HepG2 (cell line): Measurements from ENCODE around the gene ATP1A2. TPM values are rescaled to one million over a fixed set of nuclear protein-coding genes. Genes with fewer than 3 reads are reported as not detected.

ENCODE experiments used
- ARNTL ChIP-seq: sonication (generic); formaldehyde crosslinking; IDR thresholded peaks from 2 replicates; pipeline ENCODE4 v1.4.0; 2020; ENCODE audit warnings: mild to moderate bottlenecking, missing genetic modification reagents
- DNMT3B ChIP-seq: conservative IDR thresholded peaks from 2 replicates; pipeline ENCODE4 v1.6.1; 2016; ENCODE audit warnings: missing biosample characterization, control low read depth
- FOSL2 ChIP-seq: sonication (generic); formaldehyde crosslinking; IDR thresholded peaks from 2 replicates; pipeline ENCODE4 v1.4.0; 2020; ENCODE audit warnings: missing genetic modification reagents
- GATAD1 ChIP-seq: IDR thresholded peaks from 2 replicates; pipeline ENCODE4 v1.6.1; 2016; ENCODE audit warnings: missing genetic modification reagents, missing compliant biosample characterization
- IKZF5 ChIP-seq: IDR thresholded peaks from 2 replicates; pipeline ENCODE4 v1.6.1; 2018; ENCODE audit warnings: missing genetic modification reagents, mild to moderate bottlenecking, missing compliant biosample characterization
- KDM5B ChIP-seq: sonication (generic); formaldehyde crosslinking; IDR thresholded peaks from 2 replicates; pipeline ENCODE4 v1.4.0; 2020; ENCODE audit warnings: missing genetic modification reagents, mild to moderate bottlenecking, borderline replicate concordance
- MATR3 ChIP-seq: sonication (generic); formaldehyde crosslinking; IDR thresholded peaks from 2 replicates; pipeline ENCODE4 v1.4.0; 2020; ENCODE audit warnings: missing genetic modification reagents
- MXI1 ChIP-seq: IDR thresholded peaks from 3 replicates; pipeline ENCODE4 v1.6.1; 2012; ENCODE audit warnings: low read depth, low read length, inconsistent platforms, borderline replicate concordance
- PCBP1 ChIP-seq: fragments of 200-400 bp; formaldehyde crosslinking; IDR thresholded peaks from 2 replicates; pipeline ENCODE4 v1.6.1; 2017; ENCODE audit warnings: mild to moderate bottlenecking, low read depth, low read length, borderline replicate concordance
- RFXANK ChIP-seq: IDR thresholded peaks from 2 replicates; pipeline ENCODE4 v1.6.1; 2016
- SMARCC2 ChIP-seq: fragments of 450-650 bp; IDR thresholded peaks from 2 replicates; pipeline ENCODE4 v1.6.1; 2017; ENCODE audit warnings: antibody characterized with exemption, mild to moderate bottlenecking
- SPEN ChIP-seq: sonication (generic); formaldehyde crosslinking; IDR thresholded peaks from 2 replicates; pipeline ENCODE4 v1.5.1; 2020; ENCODE audit warnings: low read depth, mild to moderate bottlenecking, missing genetic modification reagents
- TEF ChIP-seq: sonication (generic); formaldehyde crosslinking; IDR thresholded peaks from 2 replicates; pipeline ENCODE4 v1.5.0; 2020; ENCODE audit warnings: missing genetic modification reagents
- THAP11 ChIP-seq: IDR thresholded peaks from 2 replicates; pipeline ENCODE4 v1.6.1; 2016; ENCODE audit warnings: missing biosample characterization, missing genetic modification reagents
- THYN1 ChIP-seq: sonication (generic); formaldehyde crosslinking; IDR thresholded peaks from 2 replicates; pipeline ENCODE4 v1.8.1; 2023; ENCODE audit warnings: low read depth, mild to moderate bottlenecking, moderate library complexity, missing genetic modification reagents, borderline replicate concordance
- ZBTB21 ChIP-seq: sonication (generic); formaldehyde crosslinking; IDR thresholded peaks from 2 replicates; pipeline ENCODE4 v1.4.0; 2020; ENCODE audit warnings: missing genetic modification reagents
- ZNF17 ChIP-seq: sonication (generic); formaldehyde crosslinking; IDR thresholded peaks from 2 replicates; pipeline ENCODE4 v1.5.0; 2020; ENCODE audit warnings: mild to moderate bottlenecking, missing genetic modification reagents
- ZNF256 ChIP-seq: sonication (generic); formaldehyde crosslinking; conservative IDR thresholded peaks from 2 replicates; pipeline ENCODE4 v1.4.0; 2020; ENCODE audit warnings: missing genetic modification reagents
- ZNF484 ChIP-seq: sonication (generic); formaldehyde crosslinking; IDR thresholded peaks from 2 replicates; pipeline ENCODE4 v1.5.1; 2020; ENCODE audit warnings: mild to moderate bottlenecking, low read depth, missing genetic modification reagents, borderline replicate concordance
- ZNF501 ChIP-seq: sonication (generic); formaldehyde crosslinking; IDR thresholded peaks from 2 replicates; pipeline ENCODE4 v1.5.1; 2020; ENCODE audit warnings: mild to moderate bottlenecking, moderate library complexity, missing genetic modification reagents
- ZNF543 ChIP-seq: sonication (generic); formaldehyde crosslinking; IDR thresholded peaks from 2 replicates; pipeline ENCODE4 v1.4.0; 2020; ENCODE audit warnings: mild to moderate bottlenecking, missing genetic modification reagents
- ZNF616 ChIP-seq: sonication (generic); formaldehyde crosslinking; IDR thresholded peaks from 2 replicates; pipeline ENCODE4 v1.5.0; 2020; ENCODE audit warnings: low read depth, mild to moderate bottlenecking, missing genetic modification reagents
- ZNF724P ChIP-seq: sonication (generic); formaldehyde crosslinking; IDR thresholded peaks from 2 replicates; pipeline ENCODE4 v1.8.0; 2022; ENCODE audit warnings: missing genetic modification reagents, borderline replicate concordance
- ZNF850 ChIP-seq: sonication (generic); formaldehyde crosslinking; conservative IDR thresholded peaks from 2 replicates; pipeline ENCODE4 v1.9.0; 2021; ENCODE audit warnings: mild to moderate bottlenecking, missing genetic modification reagents
- ZNF883 ChIP-seq: sonication (generic); formaldehyde crosslinking; IDR thresholded peaks from 2 replicates; pipeline ENCODE4 v1.5.1; 2020; ENCODE audit warnings: mild to moderate bottlenecking, missing genetic modification reagents; ENCODE audit errors: not compliant biosample characterization
- ZSCAN20 ChIP-seq: sonication (generic); formaldehyde crosslinking; IDR thresholded peaks from 2 replicates; pipeline ENCODE4 v1.4.0; 2020; ENCODE audit warnings: missing genetic modification reagents, mild to moderate bottlenecking, borderline replicate concordance
- ZSCAN31 ChIP-seq: sonication (generic); formaldehyde crosslinking; IDR thresholded peaks from 2 replicates; pipeline ENCODE4 v1.5.0; 2020; ENCODE audit warnings: low read depth, mild to moderate bottlenecking, missing genetic modification reagents
- polyA plus RNA-seq, 8 experiments: library from polyadenylated mRNA; depleted of rRNA in 3 of 8; stranded (reverse) in 7 of 8; unstranded in 1 of 8; fragments of >200 nt; fragmentation: Illumina TruSeq in 4 of 8; extraction: Trizol in 4 of 8; gene quantifications; 2 replicates each; pipeline versions ENCODE4 v1.2.1 to v1.2.3, GENCODE V29; 2011 to 2016; ENCODE audit warnings: low read depth in 4 of 8, missing spikeins in 1 of 8, mixed read lengths in 1 of 8; ENCODE audit not compliant: insufficient read depth in 1 of 8
- total RNA-seq, 5 experiments: library from RNA; depleted of rRNA; stranded (reverse); fragments of >200 nt; fragmentation: Illumina TruSeq; extraction: Trizol; gene quantifications; 2 replicates each; pipeline ENCODE4 v1.2.3, GENCODE V29; 2016; ENCODE audit warnings: low read depth in 1 of 5
- TF ChIP-seq, protein P1 (sequence below): sonication (generic); formaldehyde crosslinking; IDR thresholded peaks from 2 replicates; pipeline ENCODE4 v1.5.0; 2020; ENCODE audit warnings: mild to moderate bottlenecking, low read depth, missing genetic modification reagents, borderline replicate concordance
- TF ChIP-seq, protein P2 (sequence below): sonication (generic); formaldehyde crosslinking; IDR thresholded peaks from 2 replicates; pipeline ENCODE4 v1.8.1; 2023; ENCODE audit warnings: mild to moderate bottlenecking, inconsistent platforms, moderate library complexity, missing genetic modification reagents, borderline replicate concordance

ATP1A2 gene
- total and polyA plus RNA-seq, 2 of the 13 experiments (the other 11 are each of a cell fraction or from before 2014, with no cell fraction given) = 0.16 TPM; not detected in 1

DNA sequence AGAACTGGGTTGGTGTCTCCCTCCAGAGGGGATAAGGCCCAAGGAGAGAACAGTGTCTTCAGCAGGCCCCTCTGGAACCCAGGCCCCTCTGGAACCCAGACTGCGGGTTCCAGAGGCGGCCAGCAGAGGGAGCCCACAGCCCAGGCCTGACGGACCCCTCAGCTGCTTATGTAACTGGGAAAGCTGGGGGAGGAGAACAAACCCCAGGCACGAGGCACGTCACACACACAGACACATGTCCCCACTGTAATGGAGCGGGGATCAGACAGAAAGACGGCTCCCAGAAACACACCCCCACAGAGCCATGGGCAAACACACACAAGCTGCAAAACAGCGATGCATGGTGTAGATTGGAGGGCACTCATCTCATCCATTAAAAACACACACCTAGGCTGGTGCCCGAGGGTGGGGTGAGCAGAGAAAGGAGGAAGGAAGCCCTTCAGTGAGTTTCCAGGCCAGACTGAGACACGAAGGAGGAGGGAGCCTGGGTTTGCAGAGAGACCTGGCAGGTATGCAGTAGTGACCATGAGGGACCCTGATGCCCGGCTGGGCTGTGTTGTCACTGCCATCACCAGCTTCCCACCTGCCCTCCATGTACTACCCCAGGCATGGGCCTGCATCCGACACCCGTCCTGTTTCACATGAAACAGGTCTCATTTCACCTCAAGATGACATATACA is 14.4 kb upstream of the ATP1A2 start (continued):
- peak; percentile 100 for TF ChIP-seq TEF
- peak; percentile 21; the same call in 1 of the 2 replicates for TF ChIP-seq IKZF5 (CRISPR knock-in tag)
- TF ChIP-seq ZNF616 (CRISPR knock-in tag) = no peak
- no peak for TF ChIP-seq ZNF17 (CRISPR knock-in tag)
- no peak for TF ChIP-seq SMARCC2
- TF ChIP-seq, protein P1, sequence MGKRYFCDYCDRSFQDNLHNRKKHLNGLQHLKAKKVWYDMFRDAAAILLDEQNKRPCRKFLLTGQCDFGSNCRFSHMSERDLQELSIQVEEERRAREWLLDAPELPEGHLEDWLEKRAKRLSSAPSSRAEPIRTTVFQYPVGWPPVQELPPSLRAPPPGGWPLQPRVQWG (CRISPR knock-in tag) = no peak
- TF ChIP-seq MATR3 (CRISPR knock-in tag) = no peak
- TF ChIP-seq MXI1 = peak; percentile 82; the same call in 1 of the 3 replicates
- peak; percentile 83 for TF ChIP-seq ZNF501
- peak; percentile 18 for TF ChIP-seq ZNF883 (CRISPR knock-in tag)
- peak; percentile 61; the same call in 1 of the 2 replicates for TF ChIP-seq GATAD1 (CRISPR knock-in tag)
- peak; percentile 62; the same call in 1 of the 2 replicates for TF ChIP-seq SPEN (CRISPR knock-in tag)
- peak; percentile 100 for TF ChIP-seq ARNTL (CRISPR knock-in tag)
- TF ChIP-seq KDM5B (CRISPR knock-in tag) = no peak
- no peak for TF ChIP-seq ZNF543 (CRISPR knock-in tag)
- no peak for TF ChIP-seq ZNF850
- peak; percentile 34; the same call in 1 of the 2 replicates for TF ChIP-seq THAP11 (CRISPR knock-in tag)
- TF ChIP-seq ZBTB21 (CRISPR knock-in tag) = no peak
- peak; percentile 32; the same call in 1 of the 2 replicates for TF ChIP-seq FOSL2
- TF ChIP-seq ZNF724P (CRISPR knock-in tag) = peak; percentile 71; the same call in 1 of the 2 replicates
- TF ChIP-seq ZNF256 = no peak
- no peak for TF ChIP-seq THYN1 (CRISPR knock-in tag)
- TF ChIP-seq, protein P2, sequence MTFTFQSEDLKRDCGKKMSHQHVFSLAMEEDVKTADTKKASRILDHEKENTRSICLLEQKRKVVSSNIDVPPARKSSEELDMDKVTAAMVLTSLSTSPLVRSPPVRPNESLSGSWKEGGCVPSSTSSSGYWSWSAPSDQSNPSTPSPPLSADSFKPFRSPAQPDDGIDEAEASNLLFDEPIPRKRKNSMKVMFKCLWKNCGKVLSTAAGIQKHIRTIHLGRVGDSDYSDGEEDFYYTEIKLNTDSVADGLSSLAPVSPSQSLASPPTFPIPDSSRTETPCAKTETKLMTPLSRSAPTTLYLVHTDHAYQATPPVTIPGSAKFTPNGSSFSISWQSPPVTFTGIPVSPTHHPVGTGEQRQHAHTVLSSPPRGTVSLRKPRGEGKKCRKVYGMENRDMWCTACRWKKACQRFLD (CRISPR knock-in tag) = 0 out of 2 replicates have a peak, but pooled peaks have one; percentile 62
- TF ChIP-seq ZSCAN20 (CRISPR knock-in tag) = no peak
- TF ChIP-seq DNMT3B (CRISPR knock-in tag) = no peak
- TF ChIP-seq ZNF484 (CRISPR knock-in tag) = no peak
- no peak for TF ChIP-seq RFXANK (CRISPR knock-in tag)
- no peak for TF ChIP-seq PCBP1
- no peak for TF ChIP-seq ZSCAN31 (CRISPR knock-in tag)
